Right renal pelvis (tissue), 4 donors: ENCODE measurements around the gene DYNC2LI1. TPM values are rescaled to one million over a fixed set of nuclear protein-coding genes. Genes with fewer than 3 reads are reported as not detected.

ENCODE experiments used
- DNase-seq, 4 donors: peaks; one replicate each; pipeline ENCODE4 v3.0.0-alpha.2; 2013; ENCODE audit warnings: low read depth in 4 of 4, low spot score in 3 of 4, missing footprints in 1 of 4
- polyA plus RNA-seq, 4 donors: library from polyadenylated mRNA; unstranded; fragments of 120-200 nt; gene quantifications; one replicate each; pipeline ENCODE4 v1.2.1, GENCODE V29; 2013; ENCODE audit not compliant: insufficient read length in 4 of 4

DYNC2LI1 gene
- polyA plus RNA-seq, 4 donors, result 67.2 to 96.3 (median 88.3) TPM

GRCh38 chr2:43762286-43762685 is 11.6 kb upstream of the DYNC2LI1 start:
- no peak for DNase-seq

DNA sequence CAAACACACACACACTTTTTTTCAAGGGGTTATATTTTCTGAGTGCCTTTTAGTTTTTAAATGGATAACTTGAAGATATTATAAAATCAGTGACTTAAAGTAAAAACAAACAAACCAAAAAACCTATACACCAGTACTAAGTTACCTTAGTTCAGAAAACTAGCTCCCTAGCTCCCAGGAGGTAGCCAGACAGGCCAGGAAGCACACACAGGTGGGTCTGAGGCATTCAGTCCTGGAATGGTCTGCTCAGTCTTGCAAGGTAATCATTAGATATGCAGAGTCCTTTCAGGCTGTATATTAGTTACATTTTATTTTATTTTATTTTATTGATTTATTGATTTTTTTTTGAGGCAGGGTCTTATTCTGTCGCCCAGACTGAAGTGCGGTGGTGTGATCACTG is 10.7 kb upstream of the DYNC2LI1 start:
- DNase-seq, result no peak

GRCh38 chr2:43764086-43764705 is 9.6 kb upstream of the DYNC2LI1 start:
- DNase-seq, result no peak

GRCh38 chr2:43766006-43766405 is 7.8 kb upstream of the DYNC2LI1 start:
- DNase-seq, result no peak

- DNase-seq, result no peak
Measured at GRCh38 chr2:43774617-43775016, 778 bp downstream of the DYNC2LI1 start.

DNA sequence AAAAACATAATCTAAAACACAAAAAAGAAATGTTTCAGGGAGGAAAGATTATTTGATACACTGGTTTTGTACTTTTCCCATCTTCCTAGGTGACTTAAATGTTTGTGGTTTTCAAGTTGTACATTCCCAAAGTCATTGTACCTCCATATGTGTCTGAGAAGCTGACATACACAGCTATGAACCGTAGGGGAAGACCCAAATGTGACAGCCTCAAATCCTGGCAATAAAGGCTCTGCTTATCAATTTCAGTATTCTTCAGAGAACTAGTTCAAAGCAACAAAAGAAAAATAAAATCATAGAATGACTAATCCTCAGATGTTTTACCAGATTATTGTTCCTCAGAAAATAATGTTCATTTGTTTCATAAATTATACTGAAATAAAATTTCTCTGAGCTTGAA is 2.5 kb downstream of the DYNC2LI1 start:
- no peak for DNase-seq

GRCh38 chr2:43777306-43777926 is 3.6 kb downstream of the DYNC2LI1 start:
- DNase-seq, result no peak

GRCh38 chr2:43778233-43778632 is 4.4 kb downstream of the DYNC2LI1 start:
- DNase-seq, result no peak

DNA sequence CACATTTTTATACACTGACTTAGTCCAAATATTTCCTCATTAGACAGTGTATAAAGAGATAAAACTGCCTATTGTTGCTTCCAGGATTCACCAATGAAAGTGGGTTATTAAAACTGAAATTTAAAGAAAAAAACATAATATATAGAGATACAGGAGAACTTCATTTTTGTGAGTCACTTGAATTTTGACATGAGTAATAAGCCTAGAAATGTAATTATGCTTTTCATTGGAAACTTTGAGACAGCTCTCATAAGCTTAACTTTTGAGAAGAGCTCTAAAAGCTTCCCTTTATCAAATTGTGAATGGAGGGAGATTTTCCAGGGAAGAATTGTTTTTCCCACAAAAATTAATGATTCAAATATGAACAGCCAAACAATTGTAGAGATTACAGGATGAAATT is 14.1 kb downstream of the DYNC2LI1 start:
- no peak for DNase-seq

- no peak for DNase-seq
Measured at GRCh38 chr2:43788646-43789045, 14.8 kb downstream of the DYNC2LI1 start.

- DNase-seq, result peak in 1 of 4 donors; percentile 4
Measured at GRCh38 chr2:43790147-43790546, 16.3 kb downstream of the DYNC2LI1 start.

GRCh38 chr2:43791035-43791765 is 17.4 kb downstream of the DYNC2LI1 start:
- no peak for DNase-seq

DNA sequence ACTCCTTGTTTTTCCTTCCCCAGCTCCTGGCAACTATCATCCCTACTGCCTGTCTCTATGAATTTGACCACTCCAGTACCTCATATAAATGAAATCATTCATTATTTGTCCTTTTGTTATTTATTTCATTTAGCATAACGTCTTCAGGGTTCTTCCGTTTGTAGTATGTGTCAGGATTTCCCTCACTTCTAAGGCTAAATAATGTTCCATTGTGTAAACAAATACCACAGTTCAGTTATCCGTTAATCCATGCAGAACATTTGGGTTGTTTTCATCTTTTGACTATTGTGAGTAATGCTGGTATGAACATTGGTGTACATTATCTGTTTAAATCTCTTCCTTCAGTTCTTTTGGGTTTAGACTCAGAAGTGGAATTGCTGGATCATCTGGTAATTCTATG is 18.8 kb downstream of the DYNC2LI1 start:
- peak in 2 of 4 donors; percentile 23 to 44 for DNase-seq

- no peak for DNase-seq
Measured at GRCh38 chr2:43794956-43795355, 21.1 kb downstream of the DYNC2LI1 start.

GRCh38 chr2:43796206-43796605 is 22.4 kb downstream of the DYNC2LI1 start:
- no peak for DNase-seq

GRCh38 chr2:43798300-43798699 is 24.5 kb downstream of the DYNC2LI1 start:
- no peak for DNase-seq

- no peak for DNase-seq
Measured at GRCh38 chr2:43800894-43801293, 27.1 kb downstream of the DYNC2LI1 start.

DNA sequence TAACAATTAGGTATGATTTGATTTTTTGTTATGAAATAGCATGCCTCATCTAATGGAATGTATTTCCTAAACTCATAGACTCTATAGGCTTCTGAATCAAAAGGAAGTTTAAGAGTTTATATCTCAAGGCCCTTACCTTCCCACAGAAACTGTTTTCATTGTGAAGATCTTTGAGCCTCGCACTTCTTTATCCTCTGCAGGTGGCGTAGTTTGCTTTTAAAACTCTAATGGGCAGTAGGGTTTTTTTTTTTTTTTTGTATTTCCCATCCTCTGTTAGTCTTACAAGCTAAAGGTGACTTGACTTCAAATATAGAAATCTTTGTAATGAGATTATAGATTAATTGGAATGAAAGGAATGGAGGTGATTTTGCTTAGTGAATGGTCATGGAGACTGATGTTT is 28.3 kb downstream of the DYNC2LI1 start:
- no peak for DNase-seq

DNA sequence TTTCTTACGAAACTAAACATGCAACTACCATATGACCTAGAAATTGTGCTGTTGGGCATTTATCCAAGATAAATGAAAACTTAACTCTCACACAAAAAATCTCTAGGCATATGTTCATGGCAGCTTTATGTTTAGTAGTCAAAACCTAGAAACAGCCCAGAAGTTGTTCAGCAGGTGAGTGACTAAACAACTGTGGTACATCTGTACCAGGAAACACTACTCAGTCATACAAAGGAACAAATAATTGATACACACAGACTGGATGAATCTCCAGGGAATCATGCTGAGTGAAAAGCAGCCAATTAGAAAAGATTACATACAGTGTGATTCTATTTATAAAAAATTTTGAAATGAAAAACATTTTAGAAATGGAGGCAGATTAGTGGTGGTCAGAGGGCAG is 29.3 kb downstream of the DYNC2LI1 start:
- no peak for DNase-seq

- no peak for DNase-seq
Measured at GRCh38 chr2:43806719-43807031, 32.8 kb downstream of the DYNC2LI1 start.

DNA sequence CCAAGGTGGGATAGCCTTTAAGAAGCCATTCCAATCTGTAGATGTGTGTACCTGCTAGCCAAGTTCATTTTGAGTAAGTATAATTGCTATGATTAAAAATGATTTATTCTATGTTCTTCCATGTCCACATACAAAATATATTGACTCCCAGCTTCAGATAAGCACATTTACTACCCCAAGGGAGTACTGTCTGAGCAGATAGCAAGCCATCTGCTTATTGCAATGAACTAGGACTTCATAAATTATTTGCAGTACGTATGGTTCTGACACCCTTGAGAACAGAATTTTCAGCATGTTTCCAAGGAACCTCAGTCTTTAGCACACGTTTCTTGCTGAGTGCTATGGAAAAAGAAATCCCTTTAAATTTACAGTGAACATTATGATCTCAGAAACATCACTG is 36.6 kb downstream of the DYNC2LI1 start:
- DNase-seq, result no peak

GRCh38 chr2:43810888-43811287 is 37.0 kb downstream of the DYNC2LI1 start:
- no peak for DNase-seq
